OCI-LY1 (cell line): ENCODE measurements around the gene FSTL3.
"Not testable (repeated sequence)": the region's sequence is repeated elsewhere in the genome, so short reads cannot be mapped to it uniquely, and the experiment has no call there.

Source experiments
- H2AFZ ChIP-seq: fragments of 200-600 bp; sonication (generic), shearing (Covaris generic); 2 replicates; pipeline ENCODE4 v1.6.0; 2014; ENCODE audit warnings: antibody characterized with exemption, mild to moderate bottlenecking, low read length
- H3F3A ChIP-seq: fragments of 200-600 bp; sonication (generic), shearing (Covaris generic); 2 replicates; pipeline ENCODE4 v1.6.0; 2014; ENCODE audit warnings: mild to moderate bottlenecking, antibody characterized with exemption, low read length, moderate library complexity; ENCODE audit not compliant: insufficient read depth
- H3K27ac ChIP-seq: fragments of 200-600 bp; sonication (generic); 2 replicates; pipeline ENCODE4 v1.5.1; 2014; ENCODE audit warnings: low read length, mixed run types, mild to moderate bottlenecking, low read depth; ENCODE audit not compliant: poor library complexity, severe bottlenecking
- H3K27me3 ChIP-seq: fragments of 200-600 bp; sonication (generic); 2 replicates; pipeline ENCODE4 v1.6.0; 2014; ENCODE audit warnings: antibody characterized with exemption, mild to moderate bottlenecking, low read length, moderate library complexity; ENCODE audit not compliant: insufficient read depth
- H3K36me3 ChIP-seq: fragments of 200-600 bp; sonication (generic); 2 replicates; pipeline ENCODE4 v1.6.1; 2014; ENCODE audit warnings: mild to moderate bottlenecking, antibody characterized with exemption, low read length, moderate library complexity, mixed read lengths; ENCODE audit not compliant: insufficient read depth
- H3K4me1 ChIP-seq: fragments of 200-600 bp; sonication (generic); 2 replicates; pipeline ENCODE4 v1.5.1; 2014; ENCODE audit warnings: mild to moderate bottlenecking, low read length, moderate library complexity; ENCODE audit not compliant: insufficient read depth, severe bottlenecking
- H3K4me2 ChIP-seq: fragments of 200-600 bp; sonication (generic), shearing (Covaris generic); 2 replicates; pipeline ENCODE4 v1.6.1; 2014; ENCODE audit warnings: low read length
- H3K4me3 ChIP-seq: fragments of 200-600 bp; sonication (generic); 2 replicates; pipeline ENCODE4 v1.5.1; 2014; ENCODE audit warnings: low read length, low read depth, mild to moderate bottlenecking, mixed read lengths; ENCODE audit not compliant: poor library complexity, severe bottlenecking
- H3K79me2 ChIP-seq: fragments of 200-600 bp; shearing (Covaris generic); 2 replicates; pipeline ENCODE4 v1.6.1; 2016; ENCODE audit warnings: mixed run types, low read length, mixed read lengths; ENCODE audit not compliant: insufficient read depth
- H3K9ac ChIP-seq: fragments of 200-600 bp; sonication (generic), shearing (Covaris generic); 2 replicates; pipeline ENCODE4 v1.6.1; 2014; ENCODE audit warnings: mild to moderate bottlenecking, low read length, mixed read lengths
- H3K9me2 ChIP-seq: fragments of 200-600 bp; sonication (generic), shearing (Covaris generic); 2 replicates; pipeline ENCODE4 v1.6.1; 2014; ENCODE audit warnings: low read depth, mild to moderate bottlenecking, low read length, mixed read lengths
- H3K9me3 ChIP-seq: fragments of 200-600 bp; shearing (Covaris generic); 2 replicates; pipeline ENCODE4 v1.6.1; 2014; ENCODE audit warnings: low read length, mixed read lengths
- H4K20me1 ChIP-seq: fragments of 200-600 bp; sonication (generic), shearing (Covaris generic); 2 replicates; pipeline ENCODE4 v1.6.0; 2016; ENCODE audit warnings: mild to moderate bottlenecking, low read length; ENCODE audit not compliant: insufficient read depth
- CTCF ChIP-seq: fragments of 200-600 bp; sonication (generic), shearing (Covaris generic); IDR thresholded peaks from 2 replicates; pipeline ENCODE4 v1.5.1; 2017; ENCODE audit warnings: mild to moderate bottlenecking, antibody characterized with exemption, low read length, moderate library complexity, mixed read lengths
- EZH2 ChIP-seq: fragments of 200-600 bp; sonication (generic), shearing (Covaris generic); IDR thresholded peaks from 2 replicates; pipeline ENCODE4 v1.8.0; 2017; ENCODE audit warnings: borderline replicate concordance, mixed run types, mild to moderate bottlenecking, antibody characterized with exemption, low read length, moderate library complexity, mixed read lengths

The FSTL3 gene

GRCh38 chr19:726993-727956, 51.1 kb downstream of the FSTL3 start:
- Histone ChIP-seq H3K9ac (no peak overlapping the region), H3K9me2 (no peaks in the 10 kb centered on the region), H3K36me3 (no peaks in the 10 kb centered on the region), H3F3A (no peaks in the 10 kb centered on the region), H3K27me3 (peaks cover 10% of the 10 kb centered on the region; the same call in 1 of the 2 replicates), H3K79me2 (no peaks in the 10 kb centered on the region), H3K4me1 (no peaks in the 10 kb centered on the region), H3K9me3 (no peaks in the 10 kb centered on the region), H3K4me3 (no peak overlapping the region), H4K20me1 (no peaks in the 10 kb centered on the region), H3K4me2 (no peak overlapping the region), H2AFZ (no peak overlapping the region), H3K27ac (no peak overlapping the region)
- TF ChIP-seq CTCF (no peak), EZH2 (no peak)

GRCh38 chr19:728011-728410, 51.8 kb downstream of the FSTL3 start:
- H2AFZ ChIP-seq: no peak overlapping the region
- no peak overlapping the region for H3K4me2 ChIP-seq
- H3F3A ChIP-seq: no peaks in the 10 kb centered on the region
- peaks cover 13% of the 10 kb centered on the region; the same call in 1 of the 2 replicates for H3K27me3 ChIP-seq
- TF ChIP-seq CTCF: no peak
- no peak for TF ChIP-seq EZH2
- no peak overlapping the region for H3K9ac ChIP-seq
- H4K20me1 ChIP-seq: no peaks in the 10 kb centered on the region
- H3K79me2 ChIP-seq: no peaks in the 10 kb centered on the region
- no peaks in the 10 kb centered on the region for H3K36me3 ChIP-seq
- no peaks in the 10 kb centered on the region for H3K9me2 ChIP-seq
- no peaks in the 10 kb centered on the region for H3K9me3 ChIP-seq
- no peaks in the 10 kb centered on the region for H3K4me1 ChIP-seq
- H3K27ac ChIP-seq: no peak overlapping the region
- H3K4me3 ChIP-seq: no peak overlapping the region

- H3K79me2 ChIP-seq, H3K4me3 ChIP-seq, H3F3A ChIP-seq, H3K9ac ChIP-seq, H3K9me3 ChIP-seq, H4K20me1 ChIP-seq, H3K9me2 ChIP-seq, H3K4me1 ChIP-seq, H3K4me2 ChIP-seq, H2AFZ ChIP-seq, H3K27ac ChIP-seq, H3K36me3 ChIP-seq: not testable (repeated sequence)
- peaks cover 15% of the 10 kb centered on the region; the same call in 1 of the 2 replicates for H3K27me3 ChIP-seq
Measured at GRCh38 chr19:729564-729963, 53.4 kb downstream of the FSTL3 start.
